ENCODE results near the gene IFT81. TPM values are rescaled to one million over a fixed set of nuclear protein-coding genes. Genes with fewer than 3 reads are reported as not detected.

Gene IFT81
- total RNA-seq, 1 donor from 2014 or later: 7.3 TPM

- ATAC-seq (peak; percentile 78), DNase-seq (peak; percentile 71)
- H3K4me1 ChIP-seq: peaks cover 11% of the 10 kb centered on the region
- H3K36me3 ChIP-seq: no peaks in the 10 kb centered on the region
- intact Hi-C loops (cut with DNase I): no loop called here
- no peaks in the 10 kb centered on the region for H3K9me3 ChIP-seq
- H3K27ac ChIP-seq: peak overlapping the region; percentile 78
- H3K4me3 ChIP-seq: no peak overlapping the region
- no peaks in the 10 kb centered on the region for H3K27me3 ChIP-seq
- TF ChIP-seq CTCF (IDR thresholded peaks at IDR 0.05): no peak
Observed at GRCh38 chr12:110247340-110248095, 123.4 kb downstream of the IFT81 start.

- Histone ChIP-seq H3K4me3 (no peak overlapping the region), H3K36me3 (no peaks in the 10 kb centered on the region), H3K27me3 (no peaks in the 10 kb centered on the region), H3K9me3 (no peaks in the 10 kb centered on the region), H3K4me1 (peaks cover 11% of the 10 kb centered on the region), H3K27ac (peak overlapping the region; percentile 78)
- no peak for TF ChIP-seq CTCF (IDR thresholded peaks at IDR 0.05)
- intact Hi-C loops (cut with DNase I): no loop called here
- DNase-seq: no peak
- ATAC-seq: no peak
Observed at GRCh38 chr12:110248096-110248447, 123.9 kb downstream of the IFT81 start.

GRCh38 chr12:110249105-110249504 lies 124.9 kb downstream of the IFT81 start:
- no peak for TF ChIP-seq CTCF (IDR thresholded peaks at IDR 0.05)
- peaks cover 17% of the 10 kb centered on the region for H3K4me1 ChIP-seq
- DNase-seq: no peak
- no peaks in the 10 kb centered on the region for H3K36me3 ChIP-seq
- H3K9me3 ChIP-seq: no peaks in the 10 kb centered on the region
- intact Hi-C loops (cut with DNase I): no loop called here
- H3K27ac ChIP-seq: no peak overlapping the region
- no peak overlapping the region for H3K4me3 ChIP-seq
- no peaks in the 10 kb centered on the region for H3K27me3 ChIP-seq
- ATAC-seq: no peak

GRCh38 chr12:110249716-110250225 lies 125.6 kb downstream of the IFT81 start:
- H3K9me3 ChIP-seq: no peaks in the 10 kb centered on the region
- no peak overlapping the region for H3K27ac ChIP-seq
- intact Hi-C loops (cut with DNase I): no loop called here
- TF ChIP-seq CTCF (IDR thresholded peaks at IDR 0.05): no peak
- H3K4me3 ChIP-seq: no peak overlapping the region
- ATAC-seq (peak; percentile 38), DNase-seq (no peak)
- peaks cover 17% of the 10 kb centered on the region for H3K4me1 ChIP-seq
- H3K27me3 ChIP-seq: no peaks in the 10 kb centered on the region
- no peaks in the 10 kb centered on the region for H3K36me3 ChIP-seq

- ATAC-seq (no peak), DNase-seq (no peak)
- Histone ChIP-seq H3K27ac (no peak overlapping the region), H3K36me3 (no peaks in the 10 kb centered on the region), H3K4me1 (peaks cover 13% of the 10 kb centered on the region), H3K4me3 (no peak overlapping the region), H3K27me3 (no peaks in the 10 kb centered on the region), H3K9me3 (no peaks in the 10 kb centered on the region)
- TF ChIP-seq CTCF (IDR thresholded peaks at IDR 0.05): no peak
- intact Hi-C loops (cut with DNase I): no loop called here
Observed at GRCh38 chr12:110251381-110251780, 127.2 kb downstream of the IFT81 start.

All from upper lobe of right lung (tissue), 1 donor.